ENCODE data around the gene CKAP5. TPM values are rescaled to one million over a fixed set of nuclear protein-coding genes. Genes with fewer than 3 reads are reported as not detected.

Gene CKAP5
- total RNA-seq, 1 experiment from 2014 or later, result 190 TPM

GRCh38 chr11:46698597-46698996 is 147.5 kb downstream of the CKAP5 start:
- H2BK5ac ChIP-seq (ENCODE audit: insufficient read length, low read length), result no peak overlapping the region
- no peak overlapping the region for H3T11ph ChIP-seq (ENCODE audit: low read length)
- no peak overlapping the region for H3K56ac ChIP-seq (ENCODE audit: insufficient read length, low read depth, low read length)
- H4K8ac ChIP-seq (replicated peaks; ENCODE audit: insufficient read length, low read depth, low read length), result no peak overlapping the region
- no peak overlapping the region for H3K9ac ChIP-seq (ENCODE audit: extremely low read depth, insufficient read length, low read length)
- no peak overlapping the region for H2AFZ ChIP-seq (ENCODE audit: low read length)
- no peak overlapping the region for H3K27ac ChIP-seq (ENCODE audit: insufficient read length, low read depth, low read length)
- H3K79me1 ChIP-seq (ENCODE audit: insufficient read depth, low read depth, low read length, poor library complexity, severe bottlenecking), result no peaks in the 10 kb centered on the region
- Mint-ChIP-seq H3K4me3 (peak overlapping the region in 1 of 2 experiments; percentile 8; a peak in 2 of 5 replicates), H3K36me3 (ENCODE audit: insufficient read depth in 1 of 3, low read depth in 3 of 3) (peaks cover 10 to 34% (median 34%) of the 10 kb centered on the region in 3 experiments; a peak in 6 of 7 replicates), H3K27ac (no peak overlapping the region), H3K9me3 (no peaks in the 10 kb centered on the region), H3K4me1 (peaks cover 15 to 20% of the 10 kb centered on the region in 2 experiments), H3K27me3 (ENCODE audit: low read depth) (no peaks in the 10 kb centered on the region)
- no peak overlapping the region for H3K18ac ChIP-seq (ENCODE audit: insufficient read length, low read depth, low read length)
- no peak overlapping the region for H3K4ac ChIP-seq (ENCODE audit: low read depth, low read length)
- no peaks in the 10 kb centered on the region for H3K9me3 ChIP-seq (ENCODE audit: control insufficient read depth, low read depth, low read length)
- H2AK5ac ChIP-seq (ENCODE audit: insufficient read length, low read length), result no peak overlapping the region
- no peak overlapping the region for H2BK20ac ChIP-seq (ENCODE audit: low read depth, low read length, poor library complexity, severe bottlenecking)
- no peak overlapping the region for H3K14ac ChIP-seq (ENCODE audit: insufficient read depth, low read length)
- no peaks in the 10 kb centered on the region for H4K20me1 ChIP-seq (ENCODE audit: control insufficient read depth, insufficient read depth, insufficient read length)
- no peaks in the 10 kb centered on the region for H3K4me1 ChIP-seq (ENCODE audit: insufficient read depth, low read length)
- H2BK12ac ChIP-seq (ENCODE audit: insufficient read length, low read depth, low read length), result no peak overlapping the region
- H3K23me2 ChIP-seq (ENCODE audit: insufficient read length, low read depth, low read length, poor library complexity, severe bottlenecking), result peaks cover 3% of the 10 kb centered on the region
- H3K23ac ChIP-seq (ENCODE audit: insufficient read length, low read depth, low read length), result no peak overlapping the region
- H4K5ac ChIP-seq (ENCODE audit: insufficient read length, low read depth, low read length), result no peak overlapping the region
- no peak for DNase-seq
- H2BK15ac ChIP-seq (ENCODE audit: low read depth, low read length), result no peak overlapping the region
- H3K27me3 ChIP-seq (ENCODE audit: insufficient read depth, low read length), result no peaks in the 10 kb centered on the region
- H3K4me2 ChIP-seq (ENCODE audit: insufficient read depth, insufficient read length, low read length), result no peak overlapping the region
- no peak overlapping the region for H4K91ac ChIP-seq (ENCODE audit: insufficient read length, low read depth, low read length)
- peaks cover 6% of the 10 kb centered on the region; the same call in 1 of the 2 replicates for H3K79me2 ChIP-seq (ENCODE audit: insufficient read depth, low read length)
- H2BK120ac ChIP-seq (ENCODE audit: low read depth, low read length, poor library complexity, severe bottlenecking), result no peak overlapping the region
- TF ChIP-seq CTCF (conservative IDR thresholded peaks at IDR 0.05), result no peak
- WGBS (ENCODE audit: extremely low coverage, insufficient read length, low lambda C conversion rate), result no CpG with 5 or more reads among the region's 1 CpG
